GM23338 (cell line): ENCODE results near the gene H2BK1. TPM values are rescaled to one million over a fixed set of nuclear protein-coding genes. Genes with fewer than 3 reads are reported as not detected.

Experiments used
- ATAC-seq: fragments of 200-7000 bp; cut with Tn5 transposase; 3 replicates; pipeline ENCODE4 v1.9.1; 2020
- DNase-seq: peaks from one replicate; pipeline ENCODE4 v3.0.0-alpha.2; 2015; ENCODE audit warnings: low spot score
- H2AFZ ChIP-seq: fragments of 200-600 bp; sonication (generic); 2 replicates; pipeline ENCODE4 v1.8.0; 2016; ENCODE audit warnings: antibody characterized with exemption, mild to moderate bottlenecking, moderate library complexity
- H3F3A ChIP-seq: fragments of 200-600 bp; sonication (generic); replicated peaks from 2 replicates; pipeline ENCODE4 v1.8.0; 2017; ENCODE audit warnings: antibody characterized with exemption, mixed run types, low read depth
- H3K27ac ChIP-seq: fragments of 200-600 bp; sonication (generic); 2 replicates; pipeline ENCODE4 v1.6.1; 2016; ENCODE audit warnings: low read depth
- H3K27me3 ChIP-seq: fragments of 200-600 bp; sonication (generic); 2 replicates; pipeline ENCODE4 v1.8.0; 2016; ENCODE audit warnings: mild to moderate bottlenecking, mixed run types, moderate library complexity; ENCODE audit not compliant: insufficient read depth
- H3K36me3 ChIP-seq: fragments of 200-600 bp; sonication (generic); 2 replicates; pipeline ENCODE4 v1.8.0; 2016; ENCODE audit warnings: mild to moderate bottlenecking; ENCODE audit not compliant: insufficient read depth
- H3K4me1 ChIP-seq: fragments of 200-600 bp; sonication (generic); 2 replicates; pipeline ENCODE4 v1.8.0; 2016; ENCODE audit warnings: mild to moderate bottlenecking, moderate library complexity; ENCODE audit not compliant: insufficient read depth
- H3K4me2 ChIP-seq: fragments of 200-600 bp; sonication (generic); 2 replicates; pipeline ENCODE4 v1.7.1; 2017; ENCODE audit warnings: mixed run types
- H3K4me3 ChIP-seq: fragments of 200-600 bp; sonication (generic); 2 replicates; pipeline ENCODE4 v1.6.1; 2016; ENCODE audit warnings: mixed run types
- H3K79me2 ChIP-seq: fragments of 200-600 bp; sonication (generic); replicated peaks from 2 replicates; pipeline ENCODE4 v1.8.0; 2017; ENCODE audit warnings: mild to moderate bottlenecking; ENCODE audit not compliant: insufficient read depth
- H3K9me2 ChIP-seq: fragments of 200-600 bp; sonication (generic); 2 replicates; pipeline ENCODE4 v1.8.0; 2017; ENCODE audit not compliant: insufficient read depth
- H4K20me1 ChIP-seq: fragments of 200-600 bp; sonication (generic); replicated peaks from 2 replicates; pipeline ENCODE4 v1.8.0; 2017; ENCODE audit warnings: mild to moderate bottlenecking; ENCODE audit not compliant: insufficient read depth
- H3K27ac Mint-ChIP-seq: 2 replicates; pipeline ENCODE4 v1.8.0; 2020; ENCODE audit warnings: inconsistent platforms, mild to moderate bottlenecking, moderate library complexity, mixed read lengths
- H3K27me3 Mint-ChIP-seq: 3 replicates; pipeline ENCODE4 v1.8.0; 2022; ENCODE audit warnings: low read depth, mild to moderate bottlenecking, moderate library complexity, mixed read lengths, inconsistent platforms; ENCODE audit not compliant: insufficient read depth, poor library complexity
- H3K36me3 Mint-ChIP-seq: 3 replicates; pipeline ENCODE4 v1.8.0; 2021; ENCODE audit warnings: low read depth, mild to moderate bottlenecking, inconsistent platforms, moderate library complexity, mixed read lengths
- H3K4me1 Mint-ChIP-seq: 3 replicates; pipeline ENCODE4 v1.8.0; 2020; ENCODE audit warnings: mild to moderate bottlenecking, inconsistent platforms, mixed read lengths
- H3K4me3 Mint-ChIP-seq: 3 replicates; pipeline ENCODE4 v1.8.0; 2021; ENCODE audit warnings: moderate library complexity, mild to moderate bottlenecking, inconsistent platforms, mixed read lengths
- H3K9me3 Mint-ChIP-seq: 3 replicates; pipeline ENCODE4 v1.8.0; 2020; ENCODE audit warnings: moderate library complexity, mild to moderate bottlenecking, inconsistent platforms, mixed read lengths
- CREB1 ChIP-seq: fragments of 250-450 bp; sonication (Bioruptor Pico); IDR thresholded peaks from 2 replicates; pipeline ENCODE4 v1.5.0; 2020; ENCODE audit warnings: low read depth, mild to moderate bottlenecking, moderate library complexity
- CTCF ChIP-seq, 2 experiments: fragments of 200-600 bp in 1 of 2; sonication (generic) in 1 of 2; conservative IDR thresholded peaks; 2 replicates each; pipeline versions ENCODE4 v1.5.1 to v1.6.1; 2016 to 2017; ENCODE audit warnings: antibody characterized with exemption in 2 of 2, low read depth in 2 of 2, mild to moderate bottlenecking in 2 of 2, moderate library complexity in 1 of 2
- ETS1 ChIP-seq: IDR thresholded peaks from 2 replicates; pipeline ENCODE4 v1.6.1; 2016; ENCODE audit warnings: antibody characterized with exemption
- EZH2 ChIP-seq: fragments of 200-600 bp; sonication (generic); IDR thresholded peaks from one replicate; pipeline ENCODE4 v1.8.0; 2017; ENCODE audit warnings: antibody characterized with exemption, mild to moderate bottlenecking, low read depth; ENCODE audit not compliant: unreplicated experiment
- EZH2phosphoT487 ChIP-seq: fragments of 200-600 bp; sonication (generic); IDR thresholded peaks from one replicate; pipeline ENCODE4 v1.8.1; 2018; ENCODE audit warnings: antibody characterized with exemption; ENCODE audit not compliant: unreplicated experiment
- JUNB ChIP-seq: IDR thresholded peaks from one replicate; pipeline ENCODE4 v1.6.1; 2016; ENCODE audit warnings: antibody characterized with exemption; ENCODE audit not compliant: unreplicated experiment
- NANOG ChIP-seq: IDR thresholded peaks from 2 replicates; pipeline ENCODE4 v1.6.1; 2016; ENCODE audit warnings: antibody characterized with exemption, borderline replicate concordance
- POLR2AphosphoS5 ChIP-seq: IDR thresholded peaks from 2 replicates; pipeline ENCODE4 v1.6.1; 2016; ENCODE audit warnings: antibody characterized with exemption, low read depth
- REST ChIP-seq: IDR thresholded peaks from one replicate; pipeline ENCODE4 v1.6.1; 2018; ENCODE audit warnings: antibody characterized with exemption; ENCODE audit not compliant: unreplicated experiment
- STAT1 ChIP-seq: IDR thresholded peaks from one replicate; pipeline ENCODE4 v1.6.1; 2016; ENCODE audit warnings: antibody characterized with exemption; ENCODE audit not compliant: unreplicated experiment
- ZNF114 ChIP-seq: fragments of 250-450 bp; sonication (Bioruptor Pico); IDR thresholded peaks from 2 replicates; pipeline ENCODE4 v1.5.0; 2020; ENCODE audit warnings: mild to moderate bottlenecking, moderate library complexity
- ZNF331 ChIP-seq: fragments of 250-450 bp; sonication (Bioruptor Pico); IDR thresholded peaks from 2 replicates; pipeline ENCODE4 v1.5.0; 2020; ENCODE audit warnings: low read depth, mild to moderate bottlenecking, moderate library complexity
- ZNF462 ChIP-seq: fragments of 250-450 bp; sonication (Bioruptor Pico); IDR thresholded peaks from 2 replicates; pipeline ENCODE4 v1.5.0; 2020; ENCODE audit warnings: mild to moderate bottlenecking, moderate library complexity
- polyA plus RNA-seq: library from polyadenylated mRNA; unstranded; fragments of >200 nt; fragmentation: Nextera tagmentation; extraction: Ambion mirVana; gene quantifications from 2 replicates; pipeline ENCODE4 v1.2.1, GENCODE V29; 2016
- total RNA-seq: library from RNA; depleted of rRNA; stranded (reverse); fragments of >200 nt; shearing (Covaris generic); gene quantifications from 2 replicates; pipeline ENCODE4 v1.2.3, GENCODE V29; 2014

H2BK1 gene
- total and polyA plus RNA-seq, 2 experiments from 2014 or later = not detected

GRCh38 chr7:151252561-151252835 is 42.2 kb upstream of the H2BK1 start:
- no peaks in the 10 kb centered on the region for H3K9me3 Mint-ChIP-seq
- H3K27ac Mint-ChIP-seq = no peak overlapping the region
- H2AFZ ChIP-seq = peak overlapping the region; percentile 96
- peak overlapping the region; percentile 85 for H3K4me3 Mint-ChIP-seq
- peak overlapping the region; percentile 94 for H3K4me2 ChIP-seq
- no peaks in the 10 kb centered on the region for H3K79me2 ChIP-seq
- H3K36me3 ChIP-seq = no peaks in the 10 kb centered on the region
- peak overlapping the region; percentile 94 for H3K4me3 ChIP-seq
- peaks cover 70% of the 10 kb centered on the region for H3K27me3 Mint-ChIP-seq
- TF ChIP-seq EZH2phosphoT487 = no peak
- no peak for TF ChIP-seq JUNB
- TF ChIP-seq POLR2AphosphoS5 = no peak
- no peak for TF ChIP-seq REST
- TF ChIP-seq STAT1 = no peak
- no peak for TF ChIP-seq ETS1
- TF ChIP-seq EZH2 = no peak
- TF ChIP-seq ZNF462 = no peak
- no peak for TF ChIP-seq ZNF114 (CRISPR knock-in tag)
- no peak for TF ChIP-seq ZNF331
- TF ChIP-seq CTCF (conservative IDR thresholded peaks at IDR 0.05; ENCODE audit: low read depth in 2 of 2) = no peak
- TF ChIP-seq NANOG = no peak
- no peak for TF ChIP-seq CREB1 (CRISPR knock-in tag)
- H4K20me1 ChIP-seq = no peaks in the 10 kb centered on the region
- H3F3A ChIP-seq = peaks cover 5% of the 10 kb centered on the region
- no peaks in the 10 kb centered on the region for H3K9me2 ChIP-seq
- H3K27me3 ChIP-seq = peaks cover 63% of the 10 kb centered on the region
- H3K4me1 Mint-ChIP-seq = peaks cover 56% of the 10 kb centered on the region
- H3K27ac ChIP-seq = no peak overlapping the region
- DNase-seq = no peak
- H3K4me1 ChIP-seq = peaks cover 28% of the 10 kb centered on the region
- H3K36me3 Mint-ChIP-seq = no peaks in the 10 kb centered on the region; the same call in 2 of the 3 replicates
- ATAC-seq = peak; percentile 4
